HG02840 (cell line): ENCODE results near the gene SERPINF2.
A peak's percentile ranks its signal among the peaks of the same experiment; 100 is the strongest.
"Not testable (repeated sequence)": the region's sequence is repeated elsewhere in the genome, so short reads cannot be mapped to it uniquely, and the experiment has no call there.

Source experiments
- ATAC-seq: cut with Tn5 transposase; IDR thresholded peaks from one replicate; pipeline ENCODE4 v1.9.1; 2021; ENCODE audit warnings: mild to moderate bottlenecking, moderate library complexity, moderate number of reproducible peaks; ENCODE audit not compliant: unreplicated experiment, low FRiP score

Gene SERPINF2

GRCh38 chr17:1715803-1716075, 26.9 kb upstream of the SERPINF2 start:
- ATAC-seq = no peak

- peak; percentile 78 for ATAC-seq
These were observed 26.4 kb upstream of the SERPINF2 start for GRCh38 chr17:1716076-1716911.

GRCh38 chr17:1716912-1717695, 25.6 kb upstream of the SERPINF2 start:
- ATAC-seq = peak; percentile 39

- ATAC-seq = no peak
These were observed 24.1 kb upstream of the SERPINF2 start for GRCh38 chr17:1718362-1719165.

- no peak for ATAC-seq
These were observed 21.8 kb upstream of the SERPINF2 start for GRCh38 chr17:1720856-1721386.

- not testable (repeated sequence) for ATAC-seq
These were observed 20.6 kb upstream of the SERPINF2 start for GRCh38 chr17:1722022-1722421.

GRCh38 chr17:1724351-1724868, 18.3 kb upstream of the SERPINF2 start, which contains the start of gene WDR81:
WDR81 (plus strand) TSS chr17:1724704; CDS start chr17:1724960, 256 bp downstream.
- ATAC-seq = peak; percentile 59

GRCh38 chr17:1724869-1725641, 17.6 kb upstream of the SERPINF2 start:
- no peak for ATAC-seq

- ATAC-seq = no peak
These were observed 16.8 kb upstream of the SERPINF2 start for GRCh38 chr17:1725642-1726511.

- ATAC-seq = no peak
These were observed 15.9 kb upstream of the SERPINF2 start for GRCh38 chr17:1726626-1727257.

GRCh38 chr17:1727258-1727789, 15.3 kb upstream of the SERPINF2 start:
- ATAC-seq = no peak

- ATAC-seq = no peak
These were observed 14.6 kb upstream of the SERPINF2 start for GRCh38 chr17:1727876-1728630.

- ATAC-seq = no peak
These were observed 12.7 kb upstream of the SERPINF2 start for GRCh38 chr17:1729966-1730325.

GRCh38 chr17:1730326-1731193, 12.1 kb upstream of the SERPINF2 start:
- no peak for ATAC-seq

GRCh38 chr17:1731194-1731506, 11.5 kb upstream of the SERPINF2 start:
- no peak for ATAC-seq

- no peak for ATAC-seq
These were observed 10.3 kb upstream of the SERPINF2 start for GRCh38 chr17:1732241-1732832.
